HEK293 (cell line): ENCODE results near the gene PPP1R1B.
A peak's percentile ranks its signal among the peaks of the same experiment; 100 is the strongest.

Source experiments
- CTCF ChIA-PET: fragments of 350-600 bp; formaldehyde crosslinking; extraction: SDS; loops from one replicate; lab custom pipeline; 2021; ENCODE audit warnings: antibody characterized with exemption; lab: Yijun Ruan, JAX
- POLR2A ChIA-PET: fragments of 300-600 bp; formaldehyde crosslinking; extraction: SDS; loops from one replicate; lab custom pipeline; 2020; ENCODE audit warnings: antibody characterized with exemption, inconsistent platforms; lab: Yijun Ruan, JAX
- H3K27ac ChIP-seq: fragments of 200-500 bp; sonication (Bioruptor generic); 2 replicates; pipeline ENCODE4 v1.5.1; 2014; ENCODE audit warnings: low read depth, low read length, control low read depth, inconsistent platforms; ENCODE audit errors: extremely low read depth
- H3K36me3 ChIP-seq, 2 experiments: fragments of 200-500 bp in 1 of 2; sonication (Bioruptor generic) in 1 of 2; 1 replicate in 1 of 2; 2 replicates in 1 of 2; pipeline ENCODE4 v1.5.1; 2014 to 2017; ENCODE audit warnings: inconsistent platforms in 2 of 2, low read length in 2 of 2; ENCODE audit not compliant: control insufficient read depth in 2 of 2, insufficient read depth in 1 of 2
- H3K4me1 ChIP-seq: fragments of 200-500 bp; sonication (Bioruptor generic); 2 replicates; pipeline ENCODE4 v1.5.1; 2014; ENCODE audit warnings: mild to moderate bottlenecking, low read length, inconsistent platforms; ENCODE audit not compliant: control insufficient read depth, insufficient read depth
- H3K4me3 ChIP-seq: 2 replicates; pipeline ENCODE4 v1.5.1; 2011; ENCODE audit warnings: low read depth, mild to moderate bottlenecking, control low read depth, low read length, moderate library complexity
- H3K9me3 ChIP-seq: fragments of 200-500 bp; sonication (Bioruptor generic); 2 replicates; pipeline ENCODE4 v1.5.1; 2014; ENCODE audit warnings: low read depth, low read length, inconsistent platforms; ENCODE audit not compliant: control insufficient read depth, insufficient read depth
- EGR2 ChIP-seq: fragments of 450-650 bp; formaldehyde crosslinking; IDR thresholded peaks from 2 replicates; pipeline ENCODE4 v1.5.1; 2016; ENCODE audit warnings: low read depth, missing biosample characterization, missing genetic modification characterization
- GLIS2 ChIP-seq: fragments of 450-650 bp; formaldehyde crosslinking; IDR thresholded peaks from 2 replicates; pipeline ENCODE4 v1.5.1; 2016; ENCODE audit warnings: missing biosample characterization, missing genetic modification characterization
- MZF1 ChIP-seq: fragments of 450-650 bp; formaldehyde crosslinking; IDR thresholded peaks from 2 replicates; pipeline ENCODE4 v1.5.1; 2017; ENCODE audit warnings: missing biosample characterization, missing genetic modification characterization, borderline replicate concordance
- ZBTB1 ChIP-seq: fragments of 450-650 bp; formaldehyde crosslinking; IDR thresholded peaks from 2 replicates; pipeline ENCODE4 v1.5.1; 2016; ENCODE audit warnings: missing biosample characterization, missing genetic modification characterization
- ZBTB6 ChIP-seq: fragments of 450-650 bp; formaldehyde crosslinking; IDR thresholded peaks from 2 replicates; pipeline ENCODE4 v1.5.1; 2017; ENCODE audit warnings: missing biosample characterization, missing genetic modification characterization
- ZFHX2 ChIP-seq: fragments of 450-650 bp; formaldehyde crosslinking; conservative IDR thresholded peaks from 2 replicates; pipeline ENCODE4 v1.5.1; 2016; ENCODE audit warnings: missing biosample characterization, missing genetic modification characterization
- ZIC2 ChIP-seq: fragments of 450-650 bp; formaldehyde crosslinking; IDR thresholded peaks from 2 replicates; pipeline ENCODE4 v1.5.1; 2016; ENCODE audit warnings: missing biosample characterization, missing genetic modification characterization
- ZNF341 ChIP-seq: fragments of 450-650 bp; formaldehyde crosslinking; IDR thresholded peaks from 2 replicates; pipeline ENCODE4; 2016; ENCODE audit warnings: low read depth, missing biosample characterization, missing genetic modification characterization
- ZNF518A ChIP-seq: fragments of 450-650 bp; formaldehyde crosslinking; conservative IDR thresholded peaks from 2 replicates; pipeline ENCODE4 v1.5.1; 2016; ENCODE audit warnings: low read depth, missing biosample characterization, missing genetic modification characterization
- ZNF692 ChIP-seq: fragments of 450-650 bp; formaldehyde crosslinking; IDR thresholded peaks from 2 replicates; pipeline ENCODE4 v1.5.1; 2016; ENCODE audit warnings: missing biosample characterization, missing genetic modification characterization

The PPP1R1B gene

GRCh38 chr17:39603304-39604016, 23.3 kb upstream of the PPP1R1B start:
- peaks cover 25% of the 10 kb centered on the region for H3K4me1 ChIP-seq
- H3K9me3 ChIP-seq, result no peaks in the 10 kb centered on the region
- ChIA-PET CTCF (interaction anchor here (0.6 to 1.1 kb wide), 4 partner anchors 16 to 359 kb away, joined by 3 to 4 read pairs (median 3); no protein-coding TSS in a partner anchor), POLR2A (no interaction called here)
- H3K27ac ChIP-seq, result no peak overlapping the region
- TF ChIP-seq ZNF518A (tag by site-specific recombination) (no peak), ZBTB1 (tag by site-specific recombination) (no peak), ZNF341 (tag by site-specific recombination) (peak; percentile 39; the same call in 1 of the 2 replicates), EGR2 (tag by site-specific recombination) (peak; percentile 50; the same call in 1 of the 2 replicates), ZFHX2 (tag by site-specific recombination) (peak; percentile 71), ZNF692 (tag by site-specific recombination) (no peak)
- no peaks in the 10 kb centered on the region for H3K36me3 ChIP-seq
- H3K4me3 ChIP-seq, result no peak overlapping the region

- H3K36me3 ChIP-seq, result no peaks in the 10 kb centered on the region
- no peak overlapping the region for H3K27ac ChIP-seq
- H3K4me3 ChIP-seq, result no peak overlapping the region
- TF ChIP-seq MZF1 (tag by site-specific recombination) (no peak), GLIS2 (tag by site-specific recombination) (peak; percentile 23; the same call in 1 of the 2 replicates), ZIC2 (tag by site-specific recombination) (peak; percentile 27), ZBTB6 (tag by site-specific recombination) (0 out of 2 replicates have a peak, but pooled peaks have one; percentile 14)
- CTCF ChIA-PET, result interaction anchor here (0.5 to 3.0 kb wide), 9 partner anchors 10 to 1257 kb away, joined by 3 to 41 read pairs (median 3); no protein-coding TSS in a partner anchor
- peaks cover 24% of the 10 kb centered on the region for H3K4me1 ChIP-seq
- POLR2A ChIA-PET, result interaction anchor here (1.3 kb wide), 1 partner anchor 14 kb away, joined by 3 read pairs; no protein-coding TSS in a partner anchor
- H3K9me3 ChIP-seq, result no peaks in the 10 kb centered on the region
These were observed 21.8 kb upstream of the PPP1R1B start for GRCh38 chr17:39604911-39605491.
